WTC11 (cell line): ENCODE measurements around the gene PPP6R1. TPM values are rescaled to one million over a fixed set of nuclear protein-coding genes. Genes with fewer than 3 reads are reported as not detected.
"Not testable (repeated sequence)": the region's sequence is repeated elsewhere in the genome, so short reads cannot be mapped to it uniquely, and the experiment has no call there.

ENCODE experiments used
- ATAC-seq: fragments of 200-7000 bp; cut with Tn5 transposase; 2 replicates; pipeline ENCODE4 v1.10.0; 2021; ENCODE audit warnings: mild to moderate bottlenecking, moderate library complexity
- CTCF ChIA-PET: fragments of 300-600 bp; sonication (Branson Sonifier 250); formaldehyde crosslinking; loops from one replicate; lab custom pipeline; 2021; ENCODE audit warnings: antibody characterized with exemption; lab: Charles Lee
- POLR2A ChIA-PET: fragments of 350-600 bp; sonication (Branson Sonifier 250); formaldehyde crosslinking; loops from one replicate; lab custom pipeline; 2021; ENCODE audit warnings: antibody characterized with exemption; lab: Charles Lee
- DNase-seq: peaks from one replicate; pipeline ENCODE4 v3.0.0; 2021; ENCODE audit warnings: low spot score
- H3K27ac Mint-ChIP-seq: 2 replicates; pipeline ENCODE4 v1.8.0; 2021; ENCODE audit warnings: mixed read lengths
- H3K27me3 Mint-ChIP-seq: 2 replicates; pipeline ENCODE4 v1.8.0; 2021; ENCODE audit warnings: low read depth, mild to moderate bottlenecking, moderate library complexity, mixed read lengths
- H3K36me3 Mint-ChIP-seq: 2 replicates; pipeline ENCODE4 v1.8.0; 2021; ENCODE audit warnings: mixed read lengths
- H3K4me1 Mint-ChIP-seq: 2 replicates; pipeline ENCODE4 v1.8.0; 2022; ENCODE audit warnings: mixed read lengths
- H3K4me3 Mint-ChIP-seq: 2 replicates; pipeline ENCODE4 v1.8.0; 2021; ENCODE audit warnings: mild to moderate bottlenecking, moderate library complexity, mixed read lengths
- H3K9me3 Mint-ChIP-seq: 2 replicates; pipeline ENCODE4 v1.8.0; 2021; ENCODE audit warnings: mixed read lengths
- AFF4 ChIP-seq: sonication (generic); formaldehyde crosslinking; IDR thresholded peaks from 2 replicates; pipeline ENCODE4 v1.8.1; 2023; ENCODE audit warnings: mild to moderate bottlenecking, missing genetic modification reagents, borderline replicate concordance
- AR ChIP-seq: fragments of 250-450 bp; sonication (Bioruptor Pico); IDR thresholded peaks from 2 replicates; pipeline ENCODE4 v1.9.0; 2021; ENCODE audit warnings: mild to moderate bottlenecking
- CBFB ChIP-seq: sonication (generic); formaldehyde crosslinking; IDR thresholded peaks from 2 replicates; pipeline ENCODE4 v1.8.1; 2022; ENCODE audit warnings: mild to moderate bottlenecking, low read depth, missing genetic modification reagents
- MAX ChIP-seq: sonication (generic); formaldehyde crosslinking; IDR thresholded peaks from 2 replicates; pipeline ENCODE4 v1.8.0; 2022; ENCODE audit warnings: mild to moderate bottlenecking, missing genetic modification reagents
- NFE2L1 ChIP-seq: sonication (generic); formaldehyde crosslinking; IDR thresholded peaks from 2 replicates; pipeline ENCODE4 v1.8.1; 2023; ENCODE audit warnings: missing genetic modification reagents
- OVOL2 ChIP-seq: fragments of 250-450 bp; sonication (Bioruptor Pico); IDR thresholded peaks from 2 replicates; pipeline ENCODE4 v1.9.0; 2021; ENCODE audit warnings: mild to moderate bottlenecking, borderline replicate concordance
- PRDM15 ChIP-seq: sonication (generic); formaldehyde crosslinking; IDR thresholded peaks from 2 replicates; pipeline ENCODE4 v1.8.0; 2022; ENCODE audit warnings: missing genetic modification reagents
- ZMAT4 ChIP-seq: fragments of 250-450 bp; sonication (Bioruptor Pico); IDR thresholded peaks from 2 replicates; pipeline ENCODE4 v1.9.0; 2021; ENCODE audit warnings: mild to moderate bottlenecking
- total RNA-seq: library from RNA; stranded (reverse); gene quantifications from 3 replicates; pipeline ENCODE4 v1.2.3, GENCODE V29; 2021

PPP6R1 gene
- total RNA-seq, 1 experiment from 2014 or later, result 91.8 TPM

GRCh38 chr19:55206664-55207500 is 51.9 kb downstream of the PPP6R1 start (continued):
- no peak for TF ChIP-seq OVOL2
- no peak for TF ChIP-seq AFF4
- TF ChIP-seq ZMAT4 (CRISPR knock-in tag), result no peak
- no peak for TF ChIP-seq NFE2L1 (CRISPR knock-in tag)
- TF ChIP-seq, all 79 proteins: peak for 1

GRCh38 chr19:55202199-55202598 is 56.6 kb downstream of the PPP6R1 start:
- H3K4me1 Mint-ChIP-seq, CTCF ChIA-PET, H3K36me3 Mint-ChIP-seq, H3K27ac Mint-ChIP-seq, H3K4me3 Mint-ChIP-seq, DNase-seq, ATAC-seq, H3K9me3 Mint-ChIP-seq, POLR2A ChIA-PET: not testable (repeated sequence)
- H3K27me3 Mint-ChIP-seq, result peaks cover 56% of the 10 kb centered on the region

- Mint-ChIP-seq H3K36me3 (no peaks in the 10 kb centered on the region), H3K4me3 (no peak overlapping the region), H3K4me1 (no peaks in the 10 kb centered on the region), H3K9me3 (no peaks in the 10 kb centered on the region), H3K27ac (no peak overlapping the region), H3K27me3 (peaks cover 36% of the 10 kb centered on the region)
- ATAC-seq (no peak), DNase-seq (no peak)
- ChIA-PET POLR2A (interaction anchor here (0.6 kb wide), 1 partner anchor 187 kb away, joined by 10 read pairs; no protein-coding TSS in a partner anchor), CTCF (interaction anchor here (0.7 to 1.6 kb wide), 6 partner anchors 9 to 304 kb away, joined by 3 to 5 read pairs (median 3); no protein-coding TSS in a partner anchor)
- TF ChIP-seq CBFB (CRISPR knock-in tag) (no peak), AR (no peak), MAX (CRISPR knock-in tag) (no peak), PRDM15 (CRISPR knock-in tag) (no peak)
Measured at GRCh38 chr19:55199620-55200204, 59.1 kb downstream of the PPP6R1 start.
